ENCODE results near the gene RBMS3.

RBMS3 gene

DNA sequence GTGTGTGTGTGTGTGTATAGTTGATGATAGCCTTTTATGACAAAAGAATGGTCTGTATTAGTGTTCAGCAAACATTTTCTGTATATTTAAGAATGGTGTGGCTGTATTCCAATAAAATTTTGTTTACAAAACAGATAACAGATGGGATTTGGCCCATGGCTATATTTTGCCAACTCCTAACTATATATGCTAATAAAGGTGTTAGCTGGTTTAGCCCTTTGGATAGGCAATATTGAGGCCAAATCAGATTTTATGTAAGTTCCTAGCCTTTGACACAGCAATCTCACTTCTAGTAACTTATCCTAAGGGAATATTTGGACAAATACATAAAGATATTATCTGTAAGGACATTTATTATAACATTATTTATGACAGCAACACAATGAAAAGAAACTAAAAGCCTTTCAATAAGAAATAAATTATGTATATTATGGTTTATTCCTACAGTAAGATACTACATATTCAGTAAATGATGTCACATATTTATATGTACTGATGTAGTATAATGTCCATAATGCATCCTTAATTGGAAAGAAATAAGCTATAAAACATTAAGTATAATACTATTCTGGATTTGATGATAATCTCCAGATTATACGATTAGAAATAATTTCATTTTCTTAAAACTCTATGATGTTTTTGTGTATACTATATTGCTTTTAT, 264.0 kb downstream of the RBMS3 start:
- no peaks in the 10 kb centered on the region for H3K4me1 Mint-ChIP-seq (ENCODE audit: low read depth)
- H3K27ac Mint-ChIP-seq = no peak overlapping the region
- no peaks in the 10 kb centered on the region for H3K9me3 Mint-ChIP-seq
- H3K36me3 Mint-ChIP-seq (ENCODE audit: low read depth) = no peaks in the 10 kb centered on the region
- H3K27me3 Mint-ChIP-seq (ENCODE audit: low read depth) = no peaks in the 10 kb centered on the region
- H3K4me3 Mint-ChIP-seq = no peak overlapping the region

DNA sequence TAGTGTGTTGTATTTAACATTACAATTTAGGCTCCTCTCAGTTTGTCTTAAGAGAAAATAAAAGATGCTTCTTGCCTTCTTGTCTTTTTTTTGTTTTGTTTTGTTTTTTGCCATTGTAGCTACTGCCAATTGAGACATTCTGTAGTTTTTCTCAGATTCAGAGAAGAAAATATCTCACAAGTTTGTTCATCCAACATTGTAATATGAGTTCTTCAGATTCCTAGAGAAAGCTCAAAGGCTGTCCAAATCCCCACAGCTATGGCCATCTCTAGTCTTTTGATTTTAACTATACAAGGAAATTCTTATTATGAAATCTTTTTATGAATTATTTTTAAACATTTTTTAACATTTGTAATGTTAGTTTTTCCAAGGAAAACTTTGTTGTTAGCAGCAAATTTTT, 264.7 kb downstream of the RBMS3 start:
- Mint-ChIP-seq H3K36me3 (ENCODE audit: low read depth) (no peaks in the 10 kb centered on the region), H3K4me1 (ENCODE audit: low read depth) (no peaks in the 10 kb centered on the region), H3K9me3 (no peaks in the 10 kb centered on the region), H3K27me3 (ENCODE audit: low read depth) (no peaks in the 10 kb centered on the region), H3K4me3 (no peak overlapping the region), H3K27ac (no peak overlapping the region)

DNA sequence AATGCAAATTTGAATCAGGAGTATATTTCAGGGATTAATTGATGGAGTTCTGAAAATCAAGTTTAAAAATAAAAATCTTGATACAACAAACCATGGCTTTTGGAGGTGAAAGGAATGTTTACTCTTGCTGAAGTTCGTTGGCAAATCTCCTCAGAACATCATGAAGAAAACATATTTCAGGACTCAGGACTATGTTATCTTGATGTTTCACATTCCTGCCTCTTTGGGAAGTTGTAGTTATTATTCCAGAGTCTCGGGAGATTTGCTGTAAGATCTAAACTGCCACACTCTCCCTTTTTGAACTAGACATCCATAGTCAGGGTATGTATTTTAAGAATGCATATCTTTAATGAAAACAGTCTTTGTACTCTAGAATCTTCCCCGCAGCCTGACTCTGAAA, 271.2 kb downstream of the RBMS3 start:
- Mint-ChIP-seq H3K36me3 (ENCODE audit: low read depth) (no peaks in the 10 kb centered on the region), H3K27ac (no peak overlapping the region), H3K4me3 (no peak overlapping the region), H3K4me1 (ENCODE audit: low read depth) (no peaks in the 10 kb centered on the region), H3K27me3 (ENCODE audit: low read depth) (no peaks in the 10 kb centered on the region), H3K9me3 (no peaks in the 10 kb centered on the region)

DNA sequence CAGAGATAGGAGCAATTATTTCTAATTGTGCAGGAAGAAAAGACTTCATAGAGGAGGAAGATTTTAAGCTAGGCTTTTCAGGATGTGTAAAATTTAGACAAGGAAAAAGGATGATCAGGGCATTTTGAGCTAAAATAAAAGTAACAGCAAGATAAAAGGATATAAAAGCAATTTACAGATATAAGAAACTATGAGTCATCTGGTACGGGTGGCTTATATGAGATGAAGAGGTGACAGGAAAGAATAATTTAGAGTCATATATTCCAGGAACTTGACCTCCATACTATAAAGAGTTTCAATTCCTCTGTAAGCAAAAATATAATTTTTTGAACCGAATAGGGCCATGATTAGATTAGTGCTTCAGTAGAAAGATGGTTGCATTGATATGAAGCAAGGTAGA, 273.7 kb downstream of the RBMS3 start:
- Mint-ChIP-seq H3K4me1 (ENCODE audit: low read depth) (peaks cover 3% of the 10 kb centered on the region), H3K9me3 (no peaks in the 10 kb centered on the region), H3K27ac (no peak overlapping the region), H3K27me3 (ENCODE audit: low read depth) (no peaks in the 10 kb centered on the region), H3K36me3 (ENCODE audit: low read depth) (no peaks in the 10 kb centered on the region), H3K4me3 (no peak overlapping the region)

DNA sequence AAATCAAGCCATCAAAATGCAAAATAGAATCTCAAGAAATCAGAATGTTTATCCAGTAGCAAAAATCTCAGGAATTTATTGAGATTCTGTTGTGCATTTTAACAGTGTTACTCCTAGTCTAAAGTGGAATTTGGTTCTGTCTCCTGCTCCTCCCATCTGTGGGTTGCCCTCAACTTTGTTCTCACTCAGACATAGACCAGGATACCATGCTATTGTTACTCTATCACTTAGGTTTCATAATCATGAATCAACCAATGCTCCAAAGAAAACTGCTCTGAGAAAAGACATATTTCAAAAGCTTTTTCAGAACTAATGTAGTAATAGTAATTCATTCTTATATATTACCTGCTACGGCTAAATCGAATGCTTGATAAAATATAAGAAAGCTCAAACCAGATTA, 274.7 kb downstream of the RBMS3 start:
- Mint-ChIP-seq H3K27me3 (ENCODE audit: low read depth) (no peaks in the 10 kb centered on the region), H3K4me1 (ENCODE audit: low read depth) (peaks cover 3% of the 10 kb centered on the region), H3K9me3 (no peaks in the 10 kb centered on the region), H3K36me3 (ENCODE audit: low read depth) (no peaks in the 10 kb centered on the region), H3K27ac (no peak overlapping the region), H3K4me3 (no peak overlapping the region)

DNA sequence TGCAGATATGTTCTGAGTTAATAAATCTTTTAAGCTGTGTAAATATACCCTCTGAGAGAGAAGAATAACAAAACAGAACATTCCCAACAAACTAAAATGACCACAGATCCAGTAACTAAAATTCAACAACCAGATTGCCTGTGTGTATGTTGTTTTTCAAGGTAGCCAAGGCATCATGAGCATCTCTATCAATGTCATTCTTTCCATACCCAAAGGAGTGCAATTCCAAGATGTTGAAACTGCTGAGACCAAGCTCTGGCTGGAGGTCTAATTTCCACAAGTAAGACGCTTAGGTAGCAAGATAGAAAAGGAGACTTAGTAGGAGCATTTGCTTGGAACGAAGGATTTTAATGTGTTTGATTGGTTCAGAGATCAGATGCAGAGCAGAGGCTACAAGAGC, 276.3 kb downstream of the RBMS3 start:
- no peak overlapping the region for H3K27ac Mint-ChIP-seq
- peaks cover 3% of the 10 kb centered on the region for H3K4me1 Mint-ChIP-seq (ENCODE audit: low read depth)
- H3K36me3 Mint-ChIP-seq (ENCODE audit: low read depth) = no peaks in the 10 kb centered on the region
- H3K9me3 Mint-ChIP-seq = no peaks in the 10 kb centered on the region
- H3K4me3 Mint-ChIP-seq = no peak overlapping the region
- H3K27me3 Mint-ChIP-seq (ENCODE audit: low read depth) = no peaks in the 10 kb centered on the region

DNA sequence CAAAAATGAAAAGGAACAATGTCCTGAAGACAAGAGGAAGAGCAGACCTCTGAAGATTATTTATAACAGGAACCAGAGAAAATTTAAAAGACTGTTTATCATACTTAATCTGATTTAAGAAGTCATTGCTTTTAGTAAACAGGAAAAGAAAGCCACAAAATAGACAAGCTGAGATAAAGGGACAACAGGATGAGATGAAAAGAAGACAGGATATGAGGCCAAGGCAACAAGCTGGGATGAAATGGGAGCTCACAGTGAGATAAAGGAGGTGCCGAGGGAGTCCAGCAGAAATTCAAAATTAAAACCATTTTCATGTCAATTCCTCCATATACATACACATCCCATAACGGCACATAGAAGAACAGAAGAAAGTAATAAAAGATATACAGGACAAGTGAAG, 277.0 kb downstream of the RBMS3 start:
- Mint-ChIP-seq H3K4me3 (no peak overlapping the region), H3K4me1 (ENCODE audit: low read depth) (peaks cover 3% of the 10 kb centered on the region), H3K27me3 (ENCODE audit: low read depth) (no peaks in the 10 kb centered on the region), H3K36me3 (ENCODE audit: low read depth) (no peaks in the 10 kb centered on the region), H3K27ac (no peak overlapping the region), H3K9me3 (no peaks in the 10 kb centered on the region)

DNA sequence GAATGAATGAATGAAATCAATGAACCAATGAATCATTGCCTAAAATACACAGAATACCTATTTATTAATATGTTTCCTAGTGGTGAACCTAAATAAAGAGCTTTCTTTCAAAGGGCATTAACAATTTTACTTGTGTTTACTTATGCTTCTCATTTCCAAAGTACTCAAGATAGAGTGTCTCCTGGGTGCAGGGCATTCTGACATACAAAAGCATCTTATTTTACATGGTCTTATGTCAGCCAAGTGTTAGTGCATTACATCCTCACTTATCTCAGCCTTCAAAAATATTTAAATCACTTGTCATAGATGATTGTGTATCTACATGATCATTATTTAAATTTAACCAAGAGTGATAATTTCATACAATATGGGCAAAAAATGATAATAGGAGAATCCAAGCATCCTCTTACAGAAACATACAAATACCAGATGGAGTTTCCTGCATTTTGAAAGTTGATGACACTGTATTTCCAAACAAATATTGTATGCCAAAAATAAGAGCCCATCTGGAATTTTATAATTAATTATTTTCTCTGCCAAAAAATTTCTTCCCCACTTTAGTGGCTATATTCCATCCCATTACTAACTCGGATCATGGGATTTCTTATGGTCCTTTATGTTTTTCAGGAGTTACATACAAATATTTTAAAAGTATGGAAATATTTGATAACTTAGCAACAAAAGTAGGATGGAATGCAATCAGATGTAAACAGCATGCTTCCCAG, 279.0 kb downstream of the RBMS3 start:
- H3K27ac Mint-ChIP-seq = no peak overlapping the region
- peaks cover 3% of the 10 kb centered on the region for H3K4me1 Mint-ChIP-seq (ENCODE audit: low read depth)
- H3K9me3 Mint-ChIP-seq = no peaks in the 10 kb centered on the region
- no peaks in the 10 kb centered on the region for H3K27me3 Mint-ChIP-seq (ENCODE audit: low read depth)
- H3K4me3 Mint-ChIP-seq = no peak overlapping the region
- no peaks in the 10 kb centered on the region for H3K36me3 Mint-ChIP-seq (ENCODE audit: low read depth)

DNA sequence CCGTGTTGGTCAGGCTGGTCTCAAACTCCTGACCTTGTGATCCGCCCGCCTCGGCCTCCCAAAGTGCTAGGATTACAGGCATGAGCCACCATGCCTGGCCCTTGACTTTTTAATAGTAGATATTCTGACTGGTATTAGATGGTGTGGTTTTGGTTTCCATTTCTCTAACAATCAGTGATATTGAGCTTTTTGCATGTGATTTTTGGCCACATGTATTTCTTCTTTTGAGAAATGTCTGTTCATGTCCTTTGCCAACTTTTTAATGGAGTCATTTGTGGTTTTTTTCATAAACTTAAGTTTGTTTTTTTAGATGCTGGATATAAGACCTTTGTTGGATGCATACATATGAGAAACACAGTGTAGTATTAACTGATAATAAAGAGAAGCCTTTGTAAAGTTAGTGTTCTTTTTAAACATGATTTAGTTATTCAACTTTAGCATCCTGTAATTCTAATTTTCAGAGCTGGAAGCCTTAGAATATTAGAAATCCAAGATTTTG, 280.8 kb downstream of the RBMS3 start:
- Mint-ChIP-seq H3K36me3 (ENCODE audit: low read depth) (no peaks in the 10 kb centered on the region), H3K4me3 (no peak overlapping the region), H3K4me1 (ENCODE audit: low read depth) (peaks cover 3% of the 10 kb centered on the region), H3K27ac (no peak overlapping the region), H3K9me3 (no peaks in the 10 kb centered on the region), H3K27me3 (ENCODE audit: low read depth) (no peaks in the 10 kb centered on the region)

DNA sequence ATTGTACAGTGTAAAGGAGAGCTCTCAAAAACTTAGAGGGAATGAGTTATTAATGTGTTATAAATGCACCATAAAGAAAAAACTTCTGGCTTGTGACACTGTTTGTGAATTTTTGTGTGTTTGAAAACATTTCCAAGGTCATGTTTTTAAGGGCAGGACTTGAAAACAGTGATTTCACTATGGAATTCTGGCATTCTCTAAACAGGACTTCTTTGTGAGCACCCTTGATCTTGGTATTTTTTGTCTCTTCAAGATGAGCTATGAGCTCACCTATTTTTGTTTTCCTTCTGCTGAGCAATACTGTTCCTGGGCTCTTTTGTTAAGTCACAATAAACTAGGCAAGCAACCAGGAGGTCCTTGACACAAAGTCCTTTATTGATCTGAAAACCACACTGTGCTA, 284.4 kb downstream of the RBMS3 start:
- Mint-ChIP-seq H3K4me1 (ENCODE audit: low read depth) (peaks cover 2% of the 10 kb centered on the region), H3K27me3 (ENCODE audit: low read depth) (no peaks in the 10 kb centered on the region), H3K36me3 (ENCODE audit: low read depth) (no peaks in the 10 kb centered on the region), H3K9me3 (no peaks in the 10 kb centered on the region), H3K4me3 (no peak overlapping the region), H3K27ac (no peak overlapping the region)

DNA sequence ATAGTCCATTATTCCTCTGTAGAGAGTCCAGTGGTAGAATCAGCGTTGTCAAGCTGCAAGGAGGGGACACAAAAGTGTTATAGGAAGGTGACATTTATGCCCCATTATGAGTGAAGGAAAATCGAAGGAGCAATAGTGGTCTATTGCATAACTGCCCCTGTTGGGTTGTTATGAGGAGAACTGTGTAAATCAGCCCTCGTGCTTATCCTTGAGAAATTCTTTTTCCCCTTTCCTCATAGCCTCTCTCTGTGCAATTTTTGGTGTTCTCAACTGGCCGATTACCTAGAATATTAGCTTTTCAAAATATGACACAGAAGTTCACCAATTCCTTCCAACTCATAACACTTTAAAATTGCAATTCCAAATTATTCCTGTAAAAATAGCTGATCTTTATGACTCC, 286.6 kb downstream of the RBMS3 start:
- Mint-ChIP-seq H3K27me3 (ENCODE audit: low read depth) (no peaks in the 10 kb centered on the region), H3K9me3 (no peaks in the 10 kb centered on the region), H3K4me3 (no peak overlapping the region), H3K36me3 (ENCODE audit: low read depth) (no peaks in the 10 kb centered on the region), H3K27ac (no peak overlapping the region), H3K4me1 (ENCODE audit: low read depth) (peaks cover 2% of the 10 kb centered on the region)

DNA sequence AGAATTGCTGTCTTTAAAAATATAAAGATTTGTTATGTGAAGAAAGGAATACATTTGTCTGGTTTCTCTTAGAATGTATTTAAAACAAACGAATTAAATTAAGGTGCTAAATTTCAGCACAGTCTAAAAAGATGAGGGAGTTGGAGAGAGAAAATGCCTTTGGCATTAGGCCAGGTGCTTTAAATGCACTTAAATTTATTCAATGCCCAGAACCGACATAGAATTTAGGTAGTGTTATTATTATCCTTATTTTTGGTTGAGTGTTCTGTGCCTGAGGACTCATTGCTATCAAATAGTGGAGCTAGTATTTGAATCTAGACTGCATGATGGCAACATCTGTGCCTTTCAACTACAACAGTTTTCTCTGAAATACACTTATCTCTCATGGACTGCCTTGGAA, 287.5 kb downstream of the RBMS3 start:
- Mint-ChIP-seq H3K4me1 (ENCODE audit: low read depth) (peaks cover 2% of the 10 kb centered on the region), H3K27ac (no peak overlapping the region), H3K27me3 (ENCODE audit: low read depth) (no peaks in the 10 kb centered on the region), H3K36me3 (ENCODE audit: low read depth) (no peaks in the 10 kb centered on the region), H3K4me3 (no peak overlapping the region), H3K9me3 (no peaks in the 10 kb centered on the region)

DNA sequence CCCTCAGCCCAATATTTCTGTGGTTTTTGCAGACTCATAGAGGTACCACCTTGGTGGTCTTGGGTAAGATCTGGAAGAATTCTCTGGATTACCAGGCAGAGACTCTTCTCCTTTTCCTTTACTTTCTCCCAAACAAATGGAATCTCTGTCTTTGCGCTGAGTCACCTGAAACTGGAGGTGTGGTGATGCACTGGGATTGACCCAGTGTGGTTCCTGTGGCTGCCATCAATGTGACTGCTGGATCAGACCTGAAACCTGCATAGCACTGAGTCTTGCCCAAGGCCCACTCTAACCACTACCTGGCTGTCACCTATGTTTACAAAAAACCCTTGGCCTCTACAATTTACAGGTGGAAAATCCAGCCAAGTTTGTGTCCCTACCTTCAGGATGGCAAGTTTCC, 295.3 kb downstream of the RBMS3 start:
- no peaks in the 10 kb centered on the region for H3K27me3 Mint-ChIP-seq (ENCODE audit: low read depth)
- H3K4me1 Mint-ChIP-seq (ENCODE audit: low read depth) = no peaks in the 10 kb centered on the region
- no peak overlapping the region for H3K27ac Mint-ChIP-seq
- no peaks in the 10 kb centered on the region for H3K36me3 Mint-ChIP-seq (ENCODE audit: low read depth)
- no peaks in the 10 kb centered on the region for H3K9me3 Mint-ChIP-seq
- no peak overlapping the region for H3K4me3 Mint-ChIP-seq

DNA sequence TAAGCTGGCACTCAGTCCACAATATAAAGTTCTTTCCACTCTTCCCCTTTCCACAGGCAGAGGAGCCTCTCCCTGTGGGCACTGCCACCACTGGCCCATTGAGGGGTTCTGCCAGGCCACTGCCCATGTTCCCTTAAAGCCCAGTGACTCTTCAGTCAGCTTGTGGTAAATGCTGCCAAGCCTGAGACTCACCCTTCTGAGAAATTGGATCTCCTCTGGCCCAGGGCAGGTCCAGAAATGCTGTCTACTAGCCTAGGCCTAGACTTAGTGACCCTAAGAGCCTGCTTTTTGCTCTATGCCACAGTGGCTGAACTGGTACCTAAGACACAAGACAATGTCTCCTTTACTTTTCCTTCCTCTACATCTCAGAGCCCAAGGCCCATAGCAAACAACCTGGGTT, 295.8 kb downstream of the RBMS3 start:
- H3K4me1 Mint-ChIP-seq (ENCODE audit: low read depth) = no peaks in the 10 kb centered on the region
- no peaks in the 10 kb centered on the region for H3K36me3 Mint-ChIP-seq (ENCODE audit: low read depth)
- H3K4me3 Mint-ChIP-seq = no peak overlapping the region
- H3K27me3 Mint-ChIP-seq (ENCODE audit: low read depth) = no peaks in the 10 kb centered on the region
- H3K27ac Mint-ChIP-seq = no peak overlapping the region
- H3K9me3 Mint-ChIP-seq = no peaks in the 10 kb centered on the region

DNA sequence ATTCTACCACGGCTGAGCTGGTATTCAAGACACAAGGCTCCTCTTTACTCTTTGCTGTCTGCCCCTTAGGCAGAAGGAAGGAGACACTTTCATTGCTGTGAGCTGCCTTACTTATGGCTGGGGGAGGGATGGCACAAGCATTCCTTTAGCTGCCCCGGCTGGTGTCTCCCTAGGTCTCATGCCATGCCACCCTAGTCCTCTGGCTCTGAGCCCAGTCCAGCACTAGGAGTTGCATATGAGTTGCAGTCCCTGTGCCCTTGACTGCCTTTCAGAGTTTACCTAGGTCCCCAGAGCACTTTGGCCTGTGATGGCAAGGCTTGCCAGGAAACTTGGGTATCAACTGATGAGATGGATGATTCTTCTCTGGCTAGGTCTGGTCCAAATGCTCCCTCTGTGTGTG, 296.4 kb downstream of the RBMS3 start:
- Mint-ChIP-seq H3K36me3 (ENCODE audit: low read depth) (no peaks in the 10 kb centered on the region), H3K4me3 (no peak overlapping the region), H3K27me3 (ENCODE audit: low read depth) (no peaks in the 10 kb centered on the region), H3K9me3 (no peaks in the 10 kb centered on the region), H3K27ac (no peak overlapping the region), H3K4me1 (ENCODE audit: low read depth) (no peaks in the 10 kb centered on the region)

Data from T-helper 1 cell treated with Interleukin-12 subunit alpha and Interleukin-12 subunit beta and Interleukin-4 antibody, amounts not matched to agents 30 μg/mL and 1 μg/mL, for 36 hours (primary cell).